HUES48 (cell line): Measurements from ENCODE around the gene KCNIP4.

ENCODE experiments used
- H3K27ac ChIP-seq: one replicate; pipeline ENCODE4 v1.7.0; 2013; ENCODE audit warnings: low read depth, low read length, inconsistent platforms
- H3K27me3 ChIP-seq: 2 replicates; pipeline ENCODE4 v1.6.1; 2013; ENCODE audit warnings: mild to moderate bottlenecking, low read length; ENCODE audit not compliant: control insufficient read depth, insufficient read depth
- H3K36me3 ChIP-seq: 2 replicates; pipeline ENCODE4 v1.6.1; 2013; ENCODE audit warnings: low read length; ENCODE audit not compliant: control insufficient read depth, insufficient read depth
- H3K4me1 ChIP-seq: 2 replicates; pipeline ENCODE4 v1.6.1; 2013; ENCODE audit warnings: mild to moderate bottlenecking, low read length; ENCODE audit not compliant: control insufficient read depth, insufficient read depth
- H3K4me3 ChIP-seq: 2 replicates; pipeline ENCODE4 v1.5.1; 2013; ENCODE audit warnings: mild to moderate bottlenecking, low read depth, low read length
- H3K9ac ChIP-seq: 2 replicates; pipeline ENCODE4 v1.6.1; 2013; ENCODE audit warnings: mild to moderate bottlenecking, low read depth, low read length, moderate library complexity
- H3K9me3 ChIP-seq: 2 replicates; pipeline ENCODE4 v1.6.1; 2013; ENCODE audit warnings: low read length; ENCODE audit not compliant: control insufficient read depth, insufficient read depth

Gene KCNIP4

GRCh38 chr4:21768349-21769310, 179.9 kb downstream of the KCNIP4 start:
- no peaks in the 10 kb centered on the region for H3K36me3 ChIP-seq
- no peaks in the 10 kb centered on the region for H3K9me3 ChIP-seq
- no peak overlapping the region for H3K27ac ChIP-seq
- no peak overlapping the region for H3K9ac ChIP-seq
- H3K4me3 ChIP-seq: no peak overlapping the region
- H3K27me3 ChIP-seq: no peaks in the 10 kb centered on the region
- peaks cover 14% of the 10 kb centered on the region for H3K4me1 ChIP-seq

GRCh38 chr4:21765810-21766407, 182.7 kb downstream of the KCNIP4 start:
- H3K27me3 ChIP-seq: no peaks in the 10 kb centered on the region
- no peaks in the 10 kb centered on the region for H3K36me3 ChIP-seq
- H3K9ac ChIP-seq: no peak overlapping the region
- peaks cover 14% of the 10 kb centered on the region for H3K4me1 ChIP-seq
- peak overlapping the region; percentile 5 for H3K27ac ChIP-seq
- no peak overlapping the region for H3K4me3 ChIP-seq
- H3K9me3 ChIP-seq: no peaks in the 10 kb centered on the region

GRCh38 chr4:21763855-21764254, 184.7 kb downstream of the KCNIP4 start:
- H3K9ac ChIP-seq: no peak overlapping the region
- peaks cover 14% of the 10 kb centered on the region for H3K4me1 ChIP-seq
- H3K9me3 ChIP-seq: no peaks in the 10 kb centered on the region
- no peaks in the 10 kb centered on the region for H3K36me3 ChIP-seq
- H3K4me3 ChIP-seq: no peak overlapping the region
- H3K27ac ChIP-seq: no peak overlapping the region
- no peaks in the 10 kb centered on the region for H3K27me3 ChIP-seq

DNA sequence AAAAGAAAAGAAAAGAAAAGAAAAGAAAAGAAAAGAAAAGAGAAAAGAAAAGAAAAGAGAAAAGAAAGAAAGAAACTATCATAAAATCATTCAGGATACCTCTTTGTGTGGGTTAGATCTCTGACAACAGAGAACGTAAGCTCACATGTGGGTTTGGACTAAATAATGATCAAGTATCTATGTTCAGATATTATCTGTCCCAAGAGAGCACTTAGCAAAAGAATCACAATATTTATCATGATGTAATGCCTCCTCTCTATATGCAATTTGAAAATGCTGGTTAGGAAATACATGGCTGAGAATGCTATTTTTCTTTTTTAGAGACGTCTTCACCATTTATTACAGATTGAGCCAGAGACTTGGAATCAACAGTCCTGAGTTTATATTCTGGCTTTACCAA, 191.3 kb downstream of the KCNIP4 start:
- Histone ChIP-seq H3K4me3 (no peak overlapping the region), H3K27ac (no peak overlapping the region), H3K9ac (no peak overlapping the region), H3K27me3 (no peaks in the 10 kb centered on the region), H3K9me3 (no peaks in the 10 kb centered on the region), H3K36me3 (no peaks in the 10 kb centered on the region), H3K4me1 (peaks cover 9% of the 10 kb centered on the region; the same call in 1 of the 2 replicates)

GRCh38 chr4:21753084-21753760, 195.3 kb downstream of the KCNIP4 start:
- H3K36me3 ChIP-seq: no peaks in the 10 kb centered on the region
- peaks cover 24% of the 10 kb centered on the region for H3K4me1 ChIP-seq
- no peak overlapping the region for H3K4me3 ChIP-seq
- no peaks in the 10 kb centered on the region for H3K27me3 ChIP-seq
- H3K9me3 ChIP-seq: no peaks in the 10 kb centered on the region
- H3K27ac ChIP-seq: no peak overlapping the region
- H3K9ac ChIP-seq: no peak overlapping the region

GRCh38 chr4:21752616-21753015, 196.0 kb downstream of the KCNIP4 start:
- H3K9me3 ChIP-seq: no peaks in the 10 kb centered on the region
- peaks cover 24% of the 10 kb centered on the region for H3K4me1 ChIP-seq
- no peak overlapping the region for H3K9ac ChIP-seq
- H3K4me3 ChIP-seq: no peak overlapping the region
- H3K27ac ChIP-seq: no peak overlapping the region
- H3K27me3 ChIP-seq: no peaks in the 10 kb centered on the region
- no peaks in the 10 kb centered on the region for H3K36me3 ChIP-seq

- Histone ChIP-seq H3K9ac (no peak overlapping the region), H3K36me3 (no peaks in the 10 kb centered on the region), H3K4me1 (peaks cover 24% of the 10 kb centered on the region), H3K27ac (no peak overlapping the region), H3K4me3 (no peak overlapping the region), H3K9me3 (no peaks in the 10 kb centered on the region), H3K27me3 (no peaks in the 10 kb centered on the region)
These were observed 198.6 kb downstream of the KCNIP4 start for GRCh38 chr4:21749924-21750323.

GRCh38 chr4:21749412-21749811, 199.2 kb downstream of the KCNIP4 start:
- H3K9me3 ChIP-seq: no peaks in the 10 kb centered on the region
- no peak overlapping the region for H3K4me3 ChIP-seq
- H3K36me3 ChIP-seq: no peaks in the 10 kb centered on the region
- H3K4me1 ChIP-seq: peaks cover 24% of the 10 kb centered on the region
- no peak overlapping the region for H3K27ac ChIP-seq
- no peak overlapping the region for H3K9ac ChIP-seq
- no peaks in the 10 kb centered on the region for H3K27me3 ChIP-seq

DNA sequence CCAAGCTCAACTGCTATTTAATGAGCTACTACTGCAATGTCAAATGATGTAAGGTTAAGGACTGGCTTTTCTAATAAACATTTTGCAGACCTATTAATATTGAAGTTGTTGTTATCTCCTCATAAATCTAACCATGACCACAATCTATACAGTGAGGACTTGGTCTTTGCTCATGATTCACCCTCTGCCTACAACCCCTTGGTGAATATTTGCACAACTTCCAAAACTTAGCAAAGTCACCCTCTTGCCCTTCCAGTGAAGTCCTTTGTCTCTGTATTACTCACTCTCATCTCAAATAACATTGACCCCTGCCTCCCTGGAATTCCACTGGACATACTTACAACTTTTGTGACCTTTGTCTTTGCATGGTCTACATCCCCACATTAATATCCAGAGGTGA, 204.5 kb downstream of the KCNIP4 start:
- H3K27me3 ChIP-seq: no peaks in the 10 kb centered on the region
- no peaks in the 10 kb centered on the region for H3K36me3 ChIP-seq

GRCh38 chr4:21742326-21742725, 206.2 kb downstream of the KCNIP4 start:
- Histone ChIP-seq H3K27me3 (no peaks in the 10 kb centered on the region), H3K4me1 (no peaks in the 10 kb centered on the region), H3K27ac (no peak overlapping the region), H3K36me3 (no peaks in the 10 kb centered on the region), H3K9ac (no peak overlapping the region), H3K9me3 (no peaks in the 10 kb centered on the region), H3K4me3 (no peak overlapping the region)

More for the DNA sequence above, 204.5 kb downstream of the KCNIP4 start:
- Histone ChIP-seq H3K4me3 (no peak overlapping the region), H3K9me3 (no peaks in the 10 kb centered on the region), H3K4me1 (no peaks in the 10 kb centered on the region), H3K9ac (no peak overlapping the region), H3K27ac (no peak overlapping the region)

DNA sequence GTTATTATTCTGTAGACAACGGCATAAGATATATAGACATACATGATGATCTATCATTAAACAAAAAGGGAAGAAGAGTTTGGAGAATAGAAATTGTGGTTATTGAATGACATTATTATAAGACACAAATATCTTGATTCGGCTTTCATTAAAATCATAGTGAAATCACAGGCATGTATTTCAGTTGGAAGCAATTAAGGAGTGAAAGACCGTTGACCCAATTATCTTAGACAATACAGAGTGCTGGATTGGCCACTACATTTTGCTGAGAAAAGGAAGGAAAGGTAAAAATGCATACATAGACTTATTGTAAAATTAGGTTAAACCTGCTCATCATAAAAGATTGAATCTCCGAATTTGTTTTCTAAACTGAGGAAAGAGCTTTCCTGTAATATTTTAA, 209.8 kb downstream of the KCNIP4 start:
- Histone ChIP-seq H3K9me3 (no peaks in the 10 kb centered on the region), H3K36me3 (no peaks in the 10 kb centered on the region), H3K9ac (no peak overlapping the region), H3K27me3 (no peaks in the 10 kb centered on the region), H3K27ac (no peak overlapping the region), H3K4me1 (no peaks in the 10 kb centered on the region), H3K4me3 (no peak overlapping the region)
